H1 (cell line): ENCODE measurements around the gene ARL17A. TPM values are rescaled to one million over a fixed set of nuclear protein-coding genes. Genes with fewer than 3 reads are reported as not detected.
"Not testable (repeated sequence)": the region's sequence is repeated elsewhere in the genome, so short reads cannot be mapped to it uniquely, and the experiment has no call there.

ENCODE experiments used
- CTCF ChIA-PET: fragments of 300-600 bp; sonication (Branson Sonifier 250); formaldehyde crosslinking; loops from one replicate; lab custom pipeline; 2021; ENCODE audit not compliant: partially characterized antibody; lab: Charles Lee
- POLR2A ChIA-PET: fragments of 300-600 bp; sonication (Branson Sonifier 250); formaldehyde crosslinking; loops from one replicate; lab custom pipeline; 2021; ENCODE audit warnings: inconsistent platforms; ENCODE audit not compliant: partially characterized antibody; lab: Charles Lee
- DNase-seq, 2 experiments: peaks; one replicate each; pipeline versions ENCODE4 v3.0.0 to v3.0.0-alpha.2; 2010 to 2022; ENCODE audit warnings: low spot score in 2 of 2, low read depth in 1 of 2, mixed read lengths in 1 of 2
- FAIRE-seq: peaks from 2 replicates; lab custom pipeline; 2011; peaks lifted over from hg19 to GRCh38; lab: Jason Lieb, UNC
- H2AFZ ChIP-seq: 2 replicates; pipeline ENCODE4 v1.8.1; 2012; ENCODE audit warnings: low read length, inconsistent platforms
- H2AK5ac ChIP-seq: 2 replicates; pipeline ENCODE4 v1.6.1; 2013; ENCODE audit warnings: low read depth, low read length
- H2BK120ac ChIP-seq: replicated peaks from 2 replicates; pipeline ENCODE3; 2013; ENCODE audit warnings: low read depth, low read length, inconsistent platforms
- H2BK12ac ChIP-seq: 2 replicates; pipeline ENCODE4 v1.6.1; 2013; ENCODE audit warnings: low read depth, low read length
- H2BK15ac ChIP-seq: 2 replicates; pipeline ENCODE4 v1.6.1; 2013; ENCODE audit warnings: low read length
- H2BK20ac ChIP-seq: 2 replicates; pipeline ENCODE4 v1.6.1; 2013; ENCODE audit warnings: low read length
- H2BK5ac ChIP-seq: 2 replicates; pipeline ENCODE4 v1.6.1; 2013; ENCODE audit warnings: low read depth, low read length
- H3K14ac ChIP-seq: 2 replicates; pipeline ENCODE4 v1.6.1; 2013; ENCODE audit warnings: inconsistent platforms; ENCODE audit not compliant: insufficient read length
- H3K18ac ChIP-seq: 2 replicates; pipeline ENCODE4 v1.6.1; 2013; ENCODE audit warnings: low read length; ENCODE audit errors: extremely low read depth
- H3K23ac ChIP-seq: 2 replicates; pipeline ENCODE4 v1.6.1; 2013; ENCODE audit warnings: inconsistent platforms; ENCODE audit not compliant: insufficient read length
- H3K23me2 ChIP-seq: 2 replicates; pipeline ENCODE4 v1.6.1; 2013; ENCODE audit warnings: low read depth, low read length
- H3K27ac ChIP-seq: 2 replicates; pipeline ENCODE4 v1.6.1; 2011; ENCODE audit warnings: low read depth, low read length, inconsistent platforms
- H3K27me3 ChIP-seq, 4 experiments: replicated peaks in 1 of 4; 1 replicate in 1 of 4; 2 replicates in 3 of 4; pipeline versions ENCODE4 v1.6.1 to v1.8.1; 2011 to 2013; ENCODE audit warnings: low read length in 3 of 4, mild to moderate bottlenecking in 3 of 4, inconsistent platforms in 2 of 4, mixed read lengths in 2 of 4, moderate library complexity in 1 of 4; ENCODE audit not compliant: control insufficient read depth in 3 of 4, insufficient read depth in 3 of 4; ENCODE audit errors: extremely low read depth in 1 of 4
- H3K36me3 ChIP-seq, 4 experiments: 2 replicates each; pipeline versions ENCODE4 v1.6.1 to v1.8.1; 2011 to 2013; ENCODE audit warnings: mild to moderate bottlenecking in 4 of 4, low read length in 3 of 4, moderate library complexity in 2 of 4, control low read depth in 1 of 4, inconsistent platforms in 1 of 4; ENCODE audit not compliant: insufficient read depth in 4 of 4, control insufficient read depth in 2 of 4
- H3K4ac ChIP-seq: replicated peaks from 2 replicates; pipeline ENCODE3; 2013; ENCODE audit warnings: low read length, low read depth, mixed read lengths, inconsistent platforms; ENCODE audit not compliant: insufficient read length
- H3K4me1 ChIP-seq, 4 experiments: replicated peaks in 1 of 4; 1 replicate in 1 of 4; 2 replicates in 3 of 4; pipeline versions ENCODE4 v1.6.1 to v1.8.1; 2011 to 2013; ENCODE audit warnings: low read length in 3 of 4, inconsistent platforms in 2 of 4, mixed read lengths in 1 of 4; ENCODE audit not compliant: insufficient read depth in 4 of 4, control insufficient read depth in 3 of 4
- H3K4me2 ChIP-seq, 2 experiments: 2 replicates each; pipeline versions ENCODE4 v1.6.1 to v1.8.1; 2011 to 2013; ENCODE audit warnings: low read depth in 2 of 2, low read length in 2 of 2, control low read depth in 1 of 2, inconsistent platforms in 1 of 2, mild to moderate bottlenecking in 1 of 2; ENCODE audit not compliant: insufficient read depth in 1 of 2
- H3K4me3 ChIP-seq, 4 experiments: fragments of 200-600, 300-600 bp in 1 of 4; sonication (generic), shearing (Covaris generic), sonication (Bioruptor Twin) in 1 of 4; 2 replicates each; pipeline versions ENCODE4 v1.5.1 to v1.8.1; 2011 to 2016; ENCODE audit warnings: low read length in 4 of 4, low read depth in 3 of 4, control low read depth in 2 of 4, inconsistent platforms in 2 of 4, mild to moderate bottlenecking in 2 of 4, mixed read lengths in 1 of 4, moderate library complexity in 1 of 4; ENCODE audit not compliant: insufficient read depth in 2 of 4; ENCODE audit errors: extremely low read depth in 1 of 4
- H3K56ac ChIP-seq: replicated peaks from 2 replicates; pipeline ENCODE3; 2013; ENCODE audit warnings: low read depth, mild to moderate bottlenecking, mixed read lengths, low read length, inconsistent platforms; ENCODE audit not compliant: insufficient read length
- H3K79me1 ChIP-seq: 2 replicates; pipeline ENCODE4 v1.6.1; 2013; ENCODE audit warnings: low read depth, low read length, control low read depth
- H3K79me2 ChIP-seq, 2 experiments: 2 replicates each; pipeline versions ENCODE4 v1.6.1 to v1.8.1; 2012 to 2013; ENCODE audit warnings: low read length in 2 of 2, mild to moderate bottlenecking in 2 of 2, inconsistent platforms in 1 of 2; ENCODE audit not compliant: insufficient read depth in 2 of 2, control insufficient read depth in 1 of 2
- H3K9ac ChIP-seq, 4 experiments: replicated peaks in 1 of 4; 1 replicate in 1 of 4; 2 replicates in 3 of 4; pipeline versions ENCODE4 v1.6.1 to v1.8.1; 2011 to 2013; ENCODE audit warnings: low read depth in 3 of 4, low read length in 3 of 4, control low read depth in 2 of 4, mild to moderate bottlenecking in 2 of 4, moderate library complexity in 2 of 4, inconsistent platforms in 1 of 4; ENCODE audit errors: extremely low read depth in 1 of 4
- H3K9me3 ChIP-seq, 2 experiments: 2 replicates each; pipeline versions ENCODE4 v1.6.1 to v1.8.1; 2012 to 2013; ENCODE audit warnings: mild to moderate bottlenecking in 2 of 2, moderate library complexity in 2 of 2, control low read depth in 1 of 2, inconsistent platforms in 1 of 2, low read depth in 1 of 2, low read length in 1 of 2, mixed read lengths in 1 of 2; ENCODE audit not compliant: insufficient read depth in 2 of 2
- H4K20me1 ChIP-seq, 2 experiments: replicated peaks in 1 of 2; 2 replicates each; pipeline versions ENCODE3 to v1.8.1; 2011 to 2013; ENCODE audit warnings: inconsistent platforms in 2 of 2, low read length in 2 of 2, mild to moderate bottlenecking in 1 of 2; ENCODE audit not compliant: insufficient read depth in 2 of 2, control insufficient read depth in 1 of 2
- H4K5ac ChIP-seq: 2 replicates; pipeline ENCODE4 v1.6.1; 2013; ENCODE audit warnings: low read length, low read depth, mixed read lengths, inconsistent platforms; ENCODE audit not compliant: insufficient read length
- H4K8ac ChIP-seq: 2 replicates; pipeline ENCODE4 v1.8.0; 2013; ENCODE audit warnings: mild to moderate bottlenecking, moderate library complexity, low read length, inconsistent platforms; ENCODE audit not compliant: insufficient read depth; ENCODE audit errors: extremely low read depth
- H4K91ac ChIP-seq: replicated peaks from 2 replicates; pipeline ENCODE3; 2013; ENCODE audit warnings: low read length, mixed read lengths, inconsistent platforms; ENCODE audit not compliant: insufficient read length
- WGBS, 2 experiments: shearing (Covaris generic) in 1 of 2; methylation state at CpG; one replicate each; pipeline versions ENCODE4 v1.1.6 to v1.1.7; 2013 to 2015; ENCODE audit warnings: low lambda C conversion rate in 2 of 2, mixed read lengths in 2 of 2, inconsistent platforms in 1 of 2, low coverage in 1 of 2, missing lambda C conversion rate in 1 of 2; ENCODE audit not compliant: insufficient replicate concordance in 2 of 2, insufficient coverage in 1 of 2, insufficient read length in 1 of 2; ENCODE audit errors: extremely low coverage in 1 of 2, missing lambda C conversion rate in 1 of 2; 5-methylcytosine and 5-hydroxymethylcytosine counted together
- polyA plus RNA-seq, 7 experiments: library from polyadenylated mRNA; depleted of rRNA in 3 of 7; stranded (reverse) in 5 of 7; unstranded in 2 of 7; fragments of >200 nt in 5 of 7; fragments of 200-250 nt in 2 of 7; gene quantifications; 1 replicate in 5 of 7; 2 replicates in 1 of 7; 4 replicates in 1 of 7; pipeline versions ENCODE4 v1.2.1 to v1.2.3, GENCODE V29; 2011 to 2013; ENCODE audit warnings: missing spikeins in 2 of 7, mixed read lengths in 2 of 7
- total RNA-seq: library from RNA; stranded (reverse); fragmentation: NEBNext Ultra II Directional; extraction: Animal tissue kit (Norgen Biotek cat#: 25700); gene quantifications from 2 replicates; pipeline ENCODE4 v1.2.1, GENCODE V29; 2021

Gene ARL17A
- total and polyA plus RNA-seq, 2 of the 8 experiments (the other 6 are each of a cell fraction or from before 2014, with no cell fraction given) = 24.6 to 29.0 TPM

DNA sequence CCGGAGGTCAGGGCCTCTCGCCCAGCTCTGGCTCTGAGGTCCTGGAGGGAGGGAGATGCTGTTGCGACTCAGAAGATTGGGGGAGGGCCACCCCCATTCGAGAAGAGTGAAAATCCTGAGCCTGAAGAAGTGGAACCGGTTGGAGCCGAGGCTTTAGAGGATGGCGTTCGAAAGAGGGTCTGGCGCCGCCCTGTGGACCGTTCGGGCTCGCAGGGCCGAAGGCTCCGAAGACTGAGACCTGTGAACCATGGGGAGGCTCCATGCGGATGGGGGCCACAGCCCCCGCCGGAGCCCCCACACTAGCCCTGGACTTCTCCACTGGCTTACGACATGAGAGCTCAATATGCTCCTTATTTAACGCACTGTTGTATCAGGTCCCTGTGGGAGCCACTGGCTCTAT lies 20.3 kb downstream of the ARL17A start:
- H3K9me3 ChIP-seq, H2AFZ ChIP-seq: not testable (repeated sequence)

DNA sequence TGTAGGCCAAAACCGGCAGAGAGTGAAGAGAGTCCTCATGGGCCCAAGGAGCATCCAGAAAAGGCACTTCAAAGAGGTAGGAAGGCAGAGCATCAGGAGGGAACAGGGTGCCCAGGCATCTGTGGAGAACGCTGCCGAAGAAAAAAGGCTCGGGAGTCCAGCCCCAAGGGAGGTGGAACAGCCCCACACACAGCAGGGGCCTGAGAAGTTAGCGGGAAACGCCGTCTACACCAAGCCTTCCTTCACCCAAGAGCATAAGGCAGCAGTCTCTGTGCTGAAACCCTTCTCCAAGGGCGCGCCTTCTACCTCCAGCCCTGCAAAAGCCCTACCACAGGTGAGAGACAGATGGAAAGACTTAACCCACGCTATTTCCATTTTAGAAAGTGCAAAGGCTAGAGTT lies 30.9 kb downstream of the ARL17A start:
- H3K9me3 ChIP-seq, H3K14ac ChIP-seq, H3K23ac ChIP-seq, CTCF ChIA-PET, H2BK5ac ChIP-seq, H3K4me3 ChIP-seq, FAIRE-seq, H2BK120ac ChIP-seq, H3K4ac ChIP-seq, H3K79me2 ChIP-seq, POLR2A ChIA-PET, H3K36me3 ChIP-seq, H4K8ac ChIP-seq, H3K27ac ChIP-seq, H3K18ac ChIP-seq, H3K9ac ChIP-seq, DNase-seq, H2BK12ac ChIP-seq, H4K20me1 ChIP-seq, H2AK5ac ChIP-seq, H3K4me2 ChIP-seq, H4K91ac ChIP-seq, H2AFZ ChIP-seq, H3K23me2 ChIP-seq, H3K4me1 ChIP-seq, H3K79me1 ChIP-seq, H2BK20ac ChIP-seq, H2BK15ac ChIP-seq, H4K5ac ChIP-seq, H3K27me3 ChIP-seq, H3K56ac ChIP-seq: not testable (repeated sequence)
- 94% methylated on average over 9 of the region's 10 CpGs; no CpG with 5 or more reads in 1 of the 2 experiments for WGBS, 2 experiments

More for the DNA sequence above, 20.3 kb downstream of the ARL17A start:
- H4K91ac ChIP-seq, H3K4me2 ChIP-seq, CTCF ChIA-PET, H3K27ac ChIP-seq, H4K8ac ChIP-seq, H2BK120ac ChIP-seq, FAIRE-seq, H2BK12ac ChIP-seq, H3K18ac ChIP-seq, H2AK5ac ChIP-seq, POLR2A ChIA-PET, H3K79me2 ChIP-seq, H3K79me1 ChIP-seq, H2BK20ac ChIP-seq, H3K56ac ChIP-seq, H3K14ac ChIP-seq, H3K23ac ChIP-seq, H3K4me1 ChIP-seq, DNase-seq, H2BK15ac ChIP-seq, H3K4me3 ChIP-seq, H3K4ac ChIP-seq, H4K20me1 ChIP-seq, H4K5ac ChIP-seq, H2BK5ac ChIP-seq, H3K36me3 ChIP-seq, H3K9ac ChIP-seq, H3K27me3 ChIP-seq, H3K23me2 ChIP-seq: not testable (repeated sequence)
- WGBS, 2 experiments = no CpG with 5 or more reads among the region's 20 CpGs
